H1 (cell line): ENCODE data around the gene METTL9. TPM values are rescaled to one million over a fixed set of nuclear protein-coding genes. Genes with fewer than 3 reads are reported as not detected.

ENCODE experiments used
- POU5F1 ChIP-seq: IDR thresholded peaks from 2 replicates; pipeline ENCODE4 v1.6.1; 2011; ENCODE audit warnings: low read depth, mild to moderate bottlenecking, low read length, moderate library complexity
- SIRT6 ChIP-seq: IDR thresholded peaks from one replicate; pipeline ENCODE4 v1.7.1; 2012; ENCODE audit warnings: low read length, inconsistent platforms
- polyA plus RNA-seq, 7 experiments: library from polyadenylated mRNA; depleted of rRNA in 3 of 7; stranded (reverse) in 5 of 7; unstranded in 2 of 7; fragments of >200 nt in 5 of 7; fragments of 200-250 nt in 2 of 7; gene quantifications; 1 replicate in 5 of 7; 2 replicates in 1 of 7; 4 replicates in 1 of 7; pipeline versions ENCODE4 v1.2.1 to v1.2.3, GENCODE V29; 2011 to 2013; ENCODE audit warnings: missing spikeins in 2 of 7, mixed read lengths in 2 of 7
- total RNA-seq: library from RNA; stranded (reverse); fragmentation: NEBNext Ultra II Directional; extraction: Animal tissue kit (Norgen Biotek cat#: 25700); gene quantifications from 2 replicates; pipeline ENCODE4 v1.2.1, GENCODE V29; 2021

The METTL9 gene
- total and polyA plus RNA-seq, 2 of the 8 experiments (the other 6 are each of a cell fraction or from before 2014, with no cell fraction given) = 45.4 to 112 TPM

DNA sequence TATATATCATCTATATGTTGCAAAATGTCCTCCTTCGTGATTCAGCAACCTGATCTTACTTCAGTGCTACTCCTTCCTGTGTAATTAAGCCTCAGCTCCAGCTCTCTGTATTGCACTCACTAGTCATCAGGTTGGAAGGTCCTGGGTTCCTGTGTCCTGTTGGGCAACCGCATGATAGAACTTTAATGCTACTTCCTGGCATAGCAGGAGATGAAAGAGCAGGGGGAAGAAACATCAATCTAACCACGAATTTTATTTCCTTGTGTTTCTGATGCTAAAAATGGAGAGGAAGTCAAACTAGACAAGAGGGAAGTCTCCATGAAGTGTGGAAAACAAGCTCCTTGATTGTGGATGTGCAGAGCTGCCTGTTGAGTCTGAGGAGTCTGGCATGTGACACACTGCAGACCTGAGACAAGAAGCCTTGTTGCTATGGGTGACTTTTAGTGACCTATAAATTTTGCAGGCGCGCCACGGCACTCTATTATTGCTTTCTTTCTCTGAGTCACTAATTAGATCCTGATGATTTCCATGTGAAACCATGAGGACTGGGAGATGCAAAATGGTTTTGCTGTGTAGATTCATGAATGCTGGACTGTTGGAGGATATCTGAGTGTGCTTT lies 27.4 kb downstream of the METTL9 start (continued):
- TF ChIP-seq SIRT6 (no peak), POU5F1 (no peak)
